ENCODE data around the gene LRGUK. TPM values are rescaled to one million over a fixed set of nuclear protein-coding genes. Genes with fewer than 3 reads are reported as not detected.

Gene LRGUK
- total RNA-seq, 6 experiments from 2014 or later, result 0.13 to 0.37 (median 0.31) TPM; not detected in 1

- H3K9me3 ChIP-seq, result no peaks in the 10 kb centered on the region
- H3K4me1 ChIP-seq, result no peaks in the 10 kb centered on the region
- ATAC-seq, result no peak
- no peak overlapping the region for H3K27ac ChIP-seq
- TF ChIP-seq, protein P1, sequence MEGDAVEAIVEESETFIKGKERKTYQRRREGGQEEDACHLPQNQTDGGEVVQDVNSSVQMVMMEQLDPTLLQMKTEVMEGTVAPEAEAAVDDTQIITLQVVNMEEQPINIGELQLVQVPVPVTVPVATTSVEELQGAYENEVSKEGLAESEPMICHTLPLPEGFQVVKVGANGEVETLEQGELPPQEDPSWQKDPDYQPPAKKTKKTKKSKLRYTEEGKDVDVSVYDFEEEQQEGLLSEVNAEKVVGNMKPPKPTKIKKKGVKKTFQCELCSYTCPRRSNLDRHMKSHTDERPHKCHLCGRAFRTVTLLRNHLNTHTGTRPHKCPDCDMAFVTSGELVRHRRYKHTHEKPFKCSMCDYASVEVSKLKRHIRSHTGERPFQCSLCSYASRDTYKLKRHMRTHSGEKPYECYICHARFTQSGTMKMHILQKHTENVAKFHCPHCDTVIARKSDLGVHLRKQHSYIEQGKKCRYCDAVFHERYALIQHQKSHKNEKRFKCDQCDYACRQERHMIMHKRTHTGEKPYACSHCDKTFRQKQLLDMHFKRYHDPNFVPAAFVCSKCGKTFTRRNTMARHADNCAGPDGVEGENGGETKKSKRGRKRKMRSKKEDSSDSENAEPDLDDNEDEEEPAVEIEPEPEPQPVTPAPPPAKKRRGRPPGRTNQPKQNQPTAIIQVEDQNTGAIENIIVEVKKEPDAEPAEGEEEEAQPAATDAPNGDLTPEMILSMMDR (IDR thresholded peaks at IDR 0.05), result no peak
- no peak for TF ChIP-seq POLR2A (IDR thresholded peaks at IDR 0.05)
- DNase-seq, result no peak
- WGBS (ENCODE audit: insufficient coverage, low coverage, low lambda C conversion rate, missing lambda C conversion rate), result 84% methylated on average over 6 of the region's 6 CpGs
- H3K36me3 ChIP-seq, result no peaks in the 10 kb centered on the region
- H3K4me3 ChIP-seq, result no peak overlapping the region
- intact Hi-C loops (cut with DNase I), result no loop called here
- H3K27me3 ChIP-seq, result no peaks in the 10 kb centered on the region
These were observed 48.3 kb downstream of the LRGUK start for GRCh38 chr7:134175334-134176036.

DNA sequence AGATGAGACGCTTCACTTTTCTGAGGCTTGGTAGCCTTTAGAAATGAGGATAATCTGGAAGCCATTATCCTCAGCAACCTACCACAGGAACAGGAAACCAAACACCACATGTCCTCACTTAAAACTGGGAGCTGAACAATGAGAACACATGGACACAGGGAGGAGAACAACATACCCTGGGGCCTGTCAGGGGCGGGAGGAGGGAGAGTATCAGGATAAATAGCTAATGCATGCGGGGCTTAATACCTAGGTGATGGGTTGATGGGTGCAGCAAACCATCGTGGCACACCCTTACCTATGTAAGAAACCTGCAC lies 48.9 kb downstream of the LRGUK start:
- WGBS (ENCODE audit: insufficient coverage, low coverage, low lambda C conversion rate, missing lambda C conversion rate), result 86% methylated on average over 4 of the region's 4 CpGs
- no peaks in the 10 kb centered on the region for H3K4me1 ChIP-seq
- no peak for ATAC-seq
- H3K4me3 ChIP-seq, result no peak overlapping the region
- H3K27me3 ChIP-seq, result no peaks in the 10 kb centered on the region
- TF ChIP-seq POLR2A (IDR thresholded peaks at IDR 0.05), result no peak
- TF ChIP-seq, protein P1 (IDR thresholded peaks at IDR 0.05), result no peak
- no peak overlapping the region for H3K27ac ChIP-seq
- H3K9me3 ChIP-seq, result no peaks in the 10 kb centered on the region
- H3K36me3 ChIP-seq, result no peaks in the 10 kb centered on the region
- intact Hi-C loops (cut with DNase I), result no loop called here
- DNase-seq, result no peak

DNA sequence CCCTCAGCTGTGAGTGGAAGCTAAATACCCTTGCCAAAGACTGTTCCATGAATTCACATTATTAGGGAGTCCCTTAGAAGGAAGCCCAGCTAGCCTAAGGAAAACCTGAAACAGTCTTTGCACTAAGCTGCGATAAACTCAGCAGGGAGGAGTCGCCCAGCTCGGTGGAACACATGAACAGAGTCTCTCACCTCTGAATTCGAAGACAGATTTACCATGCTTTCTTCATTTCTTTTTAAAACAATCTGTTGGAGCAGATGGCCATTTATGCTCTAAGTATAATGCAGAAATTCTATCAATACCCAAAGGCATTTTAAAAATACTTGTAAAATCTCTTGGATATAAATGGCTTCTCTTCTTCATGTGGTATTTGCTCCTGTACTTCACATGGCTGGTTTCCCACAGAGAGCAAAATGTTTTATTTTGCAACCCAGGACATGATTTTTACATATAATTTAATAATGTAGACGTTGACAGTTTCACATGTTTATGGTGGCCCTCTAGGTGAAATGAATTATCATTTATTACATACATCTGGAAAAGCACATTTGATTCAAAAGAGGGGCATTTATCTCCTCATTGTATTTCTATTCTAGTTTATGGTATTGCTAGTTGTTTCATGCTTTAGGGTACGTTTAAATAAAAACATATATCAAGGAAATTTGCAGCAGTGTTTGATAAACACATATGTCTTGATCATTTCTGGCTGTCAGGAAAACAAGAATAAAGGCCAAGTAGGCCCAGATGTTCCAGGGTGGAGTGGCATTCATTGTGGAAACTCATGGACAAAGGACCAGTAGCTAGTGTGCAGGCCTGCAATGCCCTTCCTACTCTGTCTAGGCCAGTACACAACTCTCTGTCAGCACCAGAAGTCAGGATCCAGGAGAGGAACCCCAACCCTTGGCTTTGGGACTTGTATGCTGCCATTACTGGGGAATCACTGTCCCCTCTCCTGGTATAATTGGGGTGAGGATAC lies 52.2 kb downstream of the LRGUK start:
- 73% methylated on average over 4 of the region's 6 CpGs for WGBS (ENCODE audit: insufficient coverage, low coverage, low lambda C conversion rate, missing lambda C conversion rate)
- H3K4me1 ChIP-seq, result no peaks in the 10 kb centered on the region
- no peak for ATAC-seq
- intact Hi-C loops (cut with DNase I), result no loop called here
- TF ChIP-seq POLR2A (IDR thresholded peaks at IDR 0.05), result no peak
- TF ChIP-seq, protein P1 (IDR thresholded peaks at IDR 0.05), result no peak
- no peaks in the 10 kb centered on the region for H3K36me3 ChIP-seq
- H3K4me3 ChIP-seq, result no peak overlapping the region
- no peak overlapping the region for H3K27ac ChIP-seq
- no peaks in the 10 kb centered on the region for H3K27me3 ChIP-seq
- DNase-seq, result no peak
- no peaks in the 10 kb centered on the region for H3K9me3 ChIP-seq

GRCh38 chr7:134180376-134180775 lies 53.2 kb downstream of the LRGUK start:
- DNase-seq (no peak), ATAC-seq (no peak)
- no peak overlapping the region for H3K27ac ChIP-seq
- no peak overlapping the region for H3K4me3 ChIP-seq
- TF ChIP-seq, protein P1 (IDR thresholded peaks at IDR 0.05), result no peak
- no peak for TF ChIP-seq POLR2A (IDR thresholded peaks at IDR 0.05)
- intact Hi-C loops (cut with DNase I), result no loop called here
- no peaks in the 10 kb centered on the region for H3K9me3 ChIP-seq
- WGBS (ENCODE audit: insufficient coverage, low coverage, low lambda C conversion rate, missing lambda C conversion rate), result 60% methylated on average over 1 of the region's 1 CpG
- H3K27me3 ChIP-seq, result no peaks in the 10 kb centered on the region
- H3K36me3 ChIP-seq, result no peaks in the 10 kb centered on the region
- no peaks in the 10 kb centered on the region for H3K4me1 ChIP-seq

All from right lobe of liver (tissue), 6 donors.